ENCODE results near the gene TRIM31.
"Not testable (repeated sequence)": the region's sequence is repeated elsewhere in the genome, so short reads cannot be mapped to it uniquely, and the experiment has no call there.

The TRIM31 gene

GRCh38 chr6:30152910-30153610 lies 40.2 kb upstream of the TRIM31 start:
- H3K9me3 Mint-ChIP-seq: no peaks in the 10 kb centered on the region
- no peak for DNase-seq (ENCODE audit: low spot score)
- no peaks in the 10 kb centered on the region for H3K36me3 Mint-ChIP-seq (ENCODE audit: low read depth)
- H3K4me1 Mint-ChIP-seq (ENCODE audit: low read depth): peaks cover 6% of the 10 kb centered on the region
- peaks cover 16% of the 10 kb centered on the region for H3K27me3 Mint-ChIP-seq (ENCODE audit: low read depth)
- H3K4me3 Mint-ChIP-seq: no peak overlapping the region
- no peak overlapping the region for H3K27ac Mint-ChIP-seq

- Mint-ChIP-seq H3K4me1 (ENCODE audit: low read depth) (peaks cover 4% of the 10 kb centered on the region), H3K27ac (no peak overlapping the region), H3K27me3 (ENCODE audit: low read depth) (peaks cover 18% of the 10 kb centered on the region), H3K36me3 (ENCODE audit: low read depth) (no peaks in the 10 kb centered on the region), H3K4me3 (no peak overlapping the region), H3K9me3 (no peaks in the 10 kb centered on the region)
- DNase-seq (ENCODE audit: low spot score): no peak
Observed at GRCh38 chr6:30152016-30152673, 39.3 kb upstream of the TRIM31 start.

GRCh38 chr6:30151580-30151979 lies 38.7 kb upstream of the TRIM31 start:
- H3K27me3 Mint-ChIP-seq (ENCODE audit: low read depth): peaks cover 18% of the 10 kb centered on the region

GRCh38 chr6:30150671-30151395 lies 37.9 kb upstream of the TRIM31 start:
- Mint-ChIP-seq H3K9me3 (no peaks in the 10 kb centered on the region), H3K4me1 (ENCODE audit: low read depth) (peaks cover 4% of the 10 kb centered on the region), H3K36me3 (ENCODE audit: low read depth) (no peaks in the 10 kb centered on the region), H3K27me3 (ENCODE audit: low read depth) (peaks cover 21% of the 10 kb centered on the region), H3K4me3 (no peak overlapping the region), H3K27ac (no peak overlapping the region)
- DNase-seq (ENCODE audit: low spot score): no peak

More at GRCh38 chr6:30151580-30151979, 38.7 kb upstream of the TRIM31 start:
- H3K36me3 Mint-ChIP-seq (ENCODE audit: low read depth): no peaks in the 10 kb centered on the region
- no peaks in the 10 kb centered on the region for H3K9me3 Mint-ChIP-seq
- no peak overlapping the region for H3K4me3 Mint-ChIP-seq
- no peak for DNase-seq (ENCODE audit: low spot score)
- H3K4me1 Mint-ChIP-seq (ENCODE audit: low read depth): peaks cover 4% of the 10 kb centered on the region
- no peak overlapping the region for H3K27ac Mint-ChIP-seq

GRCh38 chr6:30149858-30150550 lies 37.1 kb upstream of the TRIM31 start:
- H3K27me3 Mint-ChIP-seq (ENCODE audit: low read depth): peaks cover 28% of the 10 kb centered on the region
- no peak for DNase-seq (ENCODE audit: low spot score)
- H3K9me3 Mint-ChIP-seq: no peaks in the 10 kb centered on the region
- no peak overlapping the region for H3K27ac Mint-ChIP-seq
- no peak overlapping the region for H3K4me3 Mint-ChIP-seq
- H3K4me1 Mint-ChIP-seq (ENCODE audit: low read depth): peaks cover 4% of the 10 kb centered on the region
- no peaks in the 10 kb centered on the region for H3K36me3 Mint-ChIP-seq (ENCODE audit: low read depth)

GRCh38 chr6:30149234-30149633 lies 36.3 kb upstream of the TRIM31 start:
- no peak overlapping the region for H3K27ac Mint-ChIP-seq

GRCh38 chr6:30147096-30147495 lies 34.2 kb upstream of the TRIM31 start:
- Mint-ChIP-seq H3K36me3 (ENCODE audit: low read depth) (no peaks in the 10 kb centered on the region), H3K27me3 (ENCODE audit: low read depth) (peaks cover 41% of the 10 kb centered on the region), H3K4me1 (ENCODE audit: low read depth) (peaks cover 4% of the 10 kb centered on the region), H3K9me3 (no peaks in the 10 kb centered on the region), H3K27ac (no peak overlapping the region), H3K4me3 (no peak overlapping the region)
- DNase-seq (ENCODE audit: low spot score): no peak

More at GRCh38 chr6:30149234-30149633, 36.3 kb upstream of the TRIM31 start:
- Mint-ChIP-seq H3K4me1 (ENCODE audit: low read depth) (peaks cover 4% of the 10 kb centered on the region), H3K4me3 (no peak overlapping the region), H3K9me3 (no peaks in the 10 kb centered on the region), H3K36me3 (ENCODE audit: low read depth) (no peaks in the 10 kb centered on the region), H3K27me3 (ENCODE audit: low read depth) (peaks cover 31% of the 10 kb centered on the region)
- DNase-seq (ENCODE audit: low spot score): no peak

GRCh38 chr6:30145818-30146217 lies 32.9 kb upstream of the TRIM31 start:
- Mint-ChIP-seq H3K27me3 (ENCODE audit: low read depth) (peaks cover 50% of the 10 kb centered on the region), H3K4me3 (no peak overlapping the region), H3K36me3 (ENCODE audit: low read depth) (no peaks in the 10 kb centered on the region), H3K27ac (no peak overlapping the region), H3K4me1 (ENCODE audit: low read depth) (peaks cover 1% of the 10 kb centered on the region), H3K9me3 (no peaks in the 10 kb centered on the region)
- no peak for DNase-seq (ENCODE audit: low spot score)

GRCh38 chr6:30144811-30145210 lies 31.9 kb upstream of the TRIM31 start:
- Mint-ChIP-seq H3K36me3 (ENCODE audit: low read depth) (no peaks in the 10 kb centered on the region), H3K27me3 (ENCODE audit: low read depth) (peaks cover 49% of the 10 kb centered on the region), H3K4me1 (ENCODE audit: low read depth) (peaks cover 7% of the 10 kb centered on the region), H3K9me3 (no peaks in the 10 kb centered on the region), H3K4me3 (no peak overlapping the region), H3K27ac (no peak overlapping the region)
- no peak for DNase-seq (ENCODE audit: low spot score)

GRCh38 chr6:30143780-30144179 lies 30.9 kb upstream of the TRIM31 start:
- no peak overlapping the region for H3K4me3 Mint-ChIP-seq
- no peak overlapping the region for H3K27ac Mint-ChIP-seq
- H3K27me3 Mint-ChIP-seq (ENCODE audit: low read depth): peaks cover 51% of the 10 kb centered on the region

GRCh38 chr6:30142665-30143064 lies 29.8 kb upstream of the TRIM31 start:
- Mint-ChIP-seq H3K27ac (no peak overlapping the region), H3K36me3 (ENCODE audit: low read depth) (no peaks in the 10 kb centered on the region), H3K4me3 (no peak overlapping the region), H3K9me3 (no peaks in the 10 kb centered on the region), H3K27me3 (ENCODE audit: low read depth) (peaks cover 61% of the 10 kb centered on the region), H3K4me1 (ENCODE audit: low read depth) (peaks cover 8% of the 10 kb centered on the region)
- no peak for DNase-seq (ENCODE audit: low spot score)

More at GRCh38 chr6:30143780-30144179, 30.9 kb upstream of the TRIM31 start:
- peaks cover 8% of the 10 kb centered on the region for H3K4me1 Mint-ChIP-seq (ENCODE audit: low read depth)
- H3K36me3 Mint-ChIP-seq (ENCODE audit: low read depth): no peaks in the 10 kb centered on the region
- H3K9me3 Mint-ChIP-seq: no peaks in the 10 kb centered on the region
- no peak for DNase-seq (ENCODE audit: low spot score)

- H3K27ac Mint-ChIP-seq; H3K9me3 Mint-ChIP-seq; H3K4me3 Mint-ChIP-seq; H3K36me3 Mint-ChIP-seq (ENCODE audit: low read depth); DNase-seq (ENCODE audit: low spot score): not testable (repeated sequence)
- Mint-ChIP-seq H3K27me3 (ENCODE audit: low read depth) (peaks cover 61% of the 10 kb centered on the region), H3K4me1 (ENCODE audit: low read depth) (peaks cover 15% of the 10 kb centered on the region)
Observed at GRCh38 chr6:30140240-30140639, 27.4 kb upstream of the TRIM31 start.

- Mint-ChIP-seq H3K4me1 (ENCODE audit: low read depth) (peaks cover 15% of the 10 kb centered on the region), H3K9me3 (no peaks in the 10 kb centered on the region), H3K27me3 (ENCODE audit: low read depth) (peaks cover 51% of the 10 kb centered on the region), H3K27ac (no peak overlapping the region), H3K36me3 (ENCODE audit: low read depth) (no peaks in the 10 kb centered on the region), H3K4me3 (no peak overlapping the region)
- no peak for DNase-seq (ENCODE audit: low spot score)
Observed at GRCh38 chr6:30136570-30137286, 23.8 kb upstream of the TRIM31 start.
